WI38 (cell line): ENCODE results near the gene RTL10.
"Not testable (repeated sequence)": the region's sequence is repeated elsewhere in the genome, so short reads cannot be mapped to it uniquely, and the experiment has no call there.

Source experiments
- H3K4me3 ChIP-seq: 2 replicates; pipeline ENCODE4 v1.5.1; 2011; ENCODE audit warnings: low read depth, mild to moderate bottlenecking, control low read depth, low read length
- CTCF ChIP-seq: IDR thresholded peaks from 2 replicates; pipeline ENCODE4 v1.5.1; 2012; ENCODE audit warnings: low read depth, mild to moderate bottlenecking, control low read depth, low read length

RTL10 gene

DNA sequence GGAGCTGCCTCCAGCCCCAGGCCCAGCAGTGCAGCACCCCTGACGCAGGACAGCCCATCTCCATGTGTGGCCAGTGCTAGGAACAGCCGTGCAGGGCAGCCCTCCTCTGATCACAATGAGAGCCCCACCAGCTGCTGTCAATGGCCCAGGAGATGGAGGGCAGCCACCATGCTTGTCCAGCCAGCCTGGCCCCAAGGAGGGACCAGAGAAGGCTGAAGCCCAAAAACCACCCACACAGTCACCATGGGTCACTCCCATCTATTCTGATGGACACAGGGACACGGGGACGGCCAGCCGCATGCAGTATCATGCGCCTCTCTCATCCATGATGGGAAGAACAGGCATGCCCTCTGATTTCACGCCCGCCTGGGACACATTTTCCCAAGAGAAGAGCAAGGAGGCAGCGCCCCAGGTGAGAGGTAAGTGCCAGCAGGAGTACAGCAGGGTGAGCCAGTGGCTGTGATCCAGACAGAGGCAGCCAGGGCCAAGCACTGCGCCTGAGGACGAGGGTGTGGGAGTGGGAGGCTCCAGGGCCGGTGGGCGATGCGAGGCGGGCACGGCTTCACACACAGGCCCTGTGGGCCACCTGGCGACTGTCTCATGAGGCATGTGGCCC, 33.6 kb upstream of the RTL10 start:
- no peak overlapping the region for H3K4me3 ChIP-seq
- no peak for TF ChIP-seq CTCF

- H3K4me3 ChIP-seq, result no peak overlapping the region
- TF ChIP-seq CTCF, result no peak
These were observed 32.7 kb upstream of the RTL10 start for GRCh38 chr22:19887256-19887985.

DNA sequence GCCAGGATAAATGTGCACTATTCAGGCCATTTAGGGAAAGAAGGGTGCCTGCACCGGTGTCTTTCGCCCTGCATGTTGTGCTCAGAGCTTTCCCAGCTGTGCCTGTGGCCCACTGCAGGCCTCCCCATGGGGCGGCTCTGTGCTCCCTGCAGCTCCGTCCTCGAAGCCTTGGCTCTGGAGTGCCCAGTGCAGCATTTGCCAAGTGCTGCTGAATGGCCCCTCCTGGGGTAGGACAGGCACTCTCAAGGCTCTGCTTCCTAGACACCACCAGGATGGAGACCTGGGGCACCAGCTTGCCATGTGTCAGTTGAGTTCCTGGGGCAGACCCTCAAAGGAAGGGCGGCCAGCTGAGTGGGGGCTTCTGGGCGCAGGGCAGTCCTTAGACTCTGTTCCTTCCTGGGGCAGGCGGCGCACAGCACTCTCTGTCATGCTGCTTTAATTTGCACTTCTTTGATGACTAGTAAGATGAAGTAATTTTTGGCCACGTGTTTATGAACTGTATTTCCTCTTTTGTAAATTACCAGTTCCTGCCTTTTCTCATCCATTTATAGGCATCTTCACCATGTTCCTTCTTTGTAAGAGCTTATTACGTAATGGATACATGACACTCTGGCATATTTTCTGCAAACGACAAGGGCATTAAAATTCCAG, 32.1 kb upstream of the RTL10 start:
- no peak for TF ChIP-seq CTCF
- no peak overlapping the region for H3K4me3 ChIP-seq

DNA sequence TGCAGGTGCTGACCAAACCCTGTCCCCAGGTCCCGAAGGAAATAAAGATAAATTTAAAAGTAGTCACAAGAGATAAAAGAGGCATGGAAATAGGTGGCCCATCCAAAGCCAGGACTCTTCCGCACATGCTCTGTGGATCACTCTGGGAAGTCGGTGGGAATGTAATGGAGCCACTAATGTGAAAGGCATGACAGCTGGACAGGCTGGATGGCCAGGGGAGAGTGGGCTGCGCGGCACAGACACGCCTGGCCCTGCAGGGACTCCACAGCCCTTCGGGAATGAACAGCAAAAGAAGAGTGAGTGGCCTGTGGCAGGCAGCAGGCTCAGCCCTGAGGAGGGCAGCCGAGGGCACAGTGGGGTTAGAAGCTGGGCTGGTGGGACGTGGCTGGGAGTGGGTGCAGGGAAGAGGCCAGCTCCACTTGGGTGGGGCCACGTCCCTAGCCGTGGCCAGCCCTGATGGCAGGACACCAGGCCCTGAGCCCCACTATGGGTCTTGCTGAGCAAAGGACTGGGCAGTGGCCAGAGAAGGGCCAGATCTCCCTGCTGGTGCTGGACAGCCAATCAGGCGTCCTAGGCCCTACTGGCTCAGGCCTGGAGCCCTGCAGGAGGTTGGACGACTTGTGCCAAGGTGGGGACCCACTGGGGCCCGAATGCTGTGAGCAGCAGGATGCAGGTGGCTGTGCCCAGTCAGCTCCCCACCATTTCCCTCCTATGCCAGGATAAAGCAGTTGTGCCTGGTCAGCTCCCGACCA, 31.3 kb upstream of the RTL10 start:
- TF ChIP-seq CTCF, result no peak
- H3K4me3 ChIP-seq, result no peak overlapping the region

- no peak overlapping the region for H3K4me3 ChIP-seq
- TF ChIP-seq CTCF, result no peak
These were observed 30.5 kb upstream of the RTL10 start for GRCh38 chr22:19884954-19885751.

DNA sequence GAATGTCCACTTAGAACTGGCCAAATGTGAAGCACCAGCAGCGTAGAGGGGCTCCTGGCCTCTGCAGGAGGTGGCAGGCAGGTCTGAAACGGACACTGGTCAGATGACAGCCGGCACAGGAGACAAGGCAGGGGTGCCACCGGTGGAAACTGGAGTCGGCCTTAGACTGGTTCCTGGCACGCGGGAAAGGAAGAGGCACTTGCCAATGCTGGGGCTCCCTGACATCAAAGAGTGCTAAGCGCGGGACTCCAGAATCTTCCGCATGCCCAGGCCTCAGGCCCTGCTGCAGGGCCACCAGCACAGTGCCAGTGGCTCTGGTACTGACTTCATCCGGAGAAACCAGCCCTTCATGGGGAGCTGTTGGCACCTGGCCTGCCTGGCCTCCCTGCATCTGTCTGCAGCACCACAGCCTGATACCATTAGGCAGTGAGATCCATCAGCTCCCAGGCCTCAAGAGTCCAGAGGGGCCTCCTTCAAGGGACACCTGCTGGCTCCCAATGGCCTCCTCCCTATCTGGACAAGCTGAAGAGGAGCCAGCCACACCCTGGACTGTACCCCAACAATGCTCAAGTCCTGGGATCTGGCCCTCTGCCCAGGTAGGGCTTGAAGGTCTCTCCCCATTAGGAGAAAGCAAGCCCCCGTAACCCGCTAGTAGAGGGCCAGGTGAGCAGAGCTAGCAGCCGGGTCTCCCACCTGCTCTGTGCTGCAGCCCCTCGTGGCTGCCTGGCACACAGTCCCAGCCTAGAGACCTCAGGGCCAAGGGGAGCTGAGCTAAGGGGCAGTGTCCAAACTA, 29.7 kb upstream of the RTL10 start:
- no peak for TF ChIP-seq CTCF
- no peak overlapping the region for H3K4me3 ChIP-seq

DNA sequence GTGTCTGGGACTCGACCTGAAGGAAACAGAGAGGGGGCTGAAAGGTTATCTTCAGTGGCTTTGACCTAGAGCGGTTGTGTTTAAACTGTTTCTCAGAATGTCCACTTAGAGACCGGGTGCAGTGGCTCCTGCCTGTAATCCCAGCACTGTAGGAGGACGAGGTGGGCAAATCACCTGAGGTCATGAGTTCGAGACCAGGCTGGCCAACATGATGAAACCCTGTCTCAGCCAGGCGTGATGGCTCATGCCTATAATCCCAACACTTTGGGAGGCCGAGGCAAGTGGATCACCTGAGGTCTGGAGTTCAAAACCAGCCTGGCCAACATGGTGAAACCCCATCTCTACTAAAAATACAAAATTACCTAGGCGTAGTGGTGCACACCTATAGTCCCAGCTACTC, 28.8 kb upstream of the RTL10 start:
- H3K4me3 ChIP-seq, result not testable (repeated sequence)
